SK-N-SH treated with all-trans-retinoic acid at 6 μM for 48 hours (cell line): Measurements from ENCODE around the gene DBNDD1.

ENCODE experiments used
- ATAC-seq: fragments of 200-7000 bp; cut with Tn5 transposase; 3 replicates; pipeline ENCODE4 v1.9.1; 2020; ENCODE audit warnings: mild to moderate bottlenecking, moderate library complexity
- ARNTL ChIP-seq: fragments of 450-650 bp; formaldehyde crosslinking; IDR thresholded peaks from 2 replicates; pipeline ENCODE4 v1.5.0; 2020; ENCODE audit warnings: low read depth, mild to moderate bottlenecking, moderate library complexity, borderline replicate concordance
- BACH2 ChIP-seq: fragments of 250-450 bp; sonication (Bioruptor Pico); IDR thresholded peaks from 2 replicates; pipeline ENCODE4 v1.9.0; 2021; ENCODE audit warnings: mild to moderate bottlenecking, borderline replicate concordance
- CREB5 ChIP-seq: fragments of 250-450 bp; sonication (Bioruptor Pico); IDR thresholded peaks from 2 replicates; pipeline ENCODE4 v1.5.1; 2020; ENCODE audit warnings: low read depth, mild to moderate bottlenecking, moderate library complexity
- CSDC2 ChIP-seq: fragments of 250-450 bp; sonication (Bioruptor Pico); IDR thresholded peaks from 2 replicates; pipeline ENCODE4 v1.5.0; 2020; ENCODE audit warnings: mild to moderate bottlenecking, moderate library complexity
- CSRNP3 ChIP-seq: fragments of 250-450 bp; sonication (Bioruptor Pico); IDR thresholded peaks from 2 replicates; pipeline ENCODE4 v1.5.1; 2021; ENCODE audit warnings: mild to moderate bottlenecking, moderate library complexity
- ESRRG ChIP-seq: fragments of 250-450 bp; sonication (Bioruptor Pico); IDR thresholded peaks from 2 replicates; pipeline ENCODE4 v1.6.1; 2021; ENCODE audit warnings: mild to moderate bottlenecking
- OSR1 ChIP-seq: fragments of 250-450 bp; sonication (Bioruptor Pico); IDR thresholded peaks from 2 replicates; pipeline ENCODE4 v1.8.0; 2022; ENCODE audit warnings: moderate library complexity, mild to moderate bottlenecking, inconsistent platforms
- SNAI2 ChIP-seq: fragments of 250-450 bp; sonication (Bioruptor Pico); IDR thresholded peaks from 2 replicates; pipeline ENCODE4 v1.5.0; 2020; ENCODE audit warnings: mild to moderate bottlenecking, moderate library complexity
- ZC3H10 ChIP-seq: fragments of 250-450 bp; sonication (Bioruptor Pico); IDR thresholded peaks from 2 replicates; pipeline ENCODE4 v1.5.1; 2021; ENCODE audit warnings: mild to moderate bottlenecking, moderate library complexity
- ZFP3 ChIP-seq: fragments of 250-450 bp; sonication (Bioruptor Pico); IDR thresholded peaks from 2 replicates; pipeline ENCODE4 v1.5.0; 2020; ENCODE audit warnings: mild to moderate bottlenecking, moderate library complexity
- ZNF565 ChIP-seq: fragments of 450-650 bp; formaldehyde crosslinking; conservative IDR thresholded peaks from 2 replicates; pipeline ENCODE4 v1.5.0; 2020; ENCODE audit warnings: low read depth, mild to moderate bottlenecking, moderate library complexity
- ZNF70 ChIP-seq: fragments of 450-650 bp; formaldehyde crosslinking; IDR thresholded peaks from 2 replicates; pipeline ENCODE4 v1.5.0; 2020; ENCODE audit warnings: mild to moderate bottlenecking, moderate library complexity
- TF ChIP-seq, protein P1 (sequence below): fragments of 250-450 bp; sonication (Bioruptor Pico); IDR thresholded peaks from 2 replicates; pipeline ENCODE4 v1.8.0; 2020; ENCODE audit warnings: mild to moderate bottlenecking, moderate library complexity, borderline replicate concordance
- TF ChIP-seq, protein P2 (sequence below): fragments of 250-450 bp; sonication (Bioruptor Pico); IDR thresholded peaks from 2 replicates; pipeline ENCODE4 v1.5.0; 2020; ENCODE audit warnings: mild to moderate bottlenecking, moderate library complexity
- TF ChIP-seq, protein P3 (sequence below): fragments of 250-450 bp; sonication (Bioruptor Pico); IDR thresholded peaks from 2 replicates; pipeline ENCODE4 v1.8.0; 2021; ENCODE audit warnings: low read depth, mild to moderate bottlenecking, moderate library complexity, borderline replicate concordance

DBNDD1 gene

DNA sequence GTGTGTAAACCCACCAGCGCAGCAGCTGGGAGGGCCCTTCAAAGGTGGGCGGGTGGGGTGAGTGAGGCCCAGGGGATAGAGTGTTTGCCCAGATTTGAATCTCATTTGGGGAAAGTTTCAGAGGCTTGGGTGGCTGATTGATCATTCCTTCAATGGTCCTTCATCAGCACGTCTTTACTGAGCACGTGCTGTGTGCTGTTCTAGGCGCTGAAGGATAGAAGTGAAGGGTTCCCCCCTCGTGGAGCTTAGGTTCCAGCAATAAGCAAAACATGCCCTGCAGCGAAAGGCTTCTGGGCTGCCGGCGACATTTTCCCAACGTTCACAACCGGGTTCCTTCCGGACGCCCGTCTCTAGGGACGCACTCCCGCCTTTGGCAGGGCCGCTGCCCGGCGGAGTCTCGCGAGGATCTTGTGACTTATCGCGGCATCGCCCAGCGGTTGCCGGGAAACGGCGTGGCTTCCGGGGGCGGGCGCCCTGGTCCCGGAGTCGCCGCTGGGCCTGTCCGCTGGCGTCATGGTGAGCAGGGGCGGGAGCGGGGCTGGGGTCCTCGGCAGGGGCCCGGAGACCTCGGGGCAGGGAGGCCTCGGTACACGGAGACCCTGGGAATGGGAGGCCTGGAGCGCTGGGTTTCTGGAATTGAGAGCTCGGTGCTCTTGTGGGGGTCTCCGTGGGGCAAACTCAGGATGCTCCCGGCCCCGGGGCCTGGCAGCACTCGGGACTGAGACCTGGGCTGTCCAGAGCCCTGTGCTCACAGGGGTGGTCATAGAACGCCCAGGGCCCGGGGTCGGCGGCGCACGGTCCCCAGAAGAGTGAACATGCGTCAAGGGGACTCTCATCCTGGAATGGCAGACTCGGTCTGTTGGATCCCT, 3.2 kb upstream of the DBNDD1 start (continued):
- TF ChIP-seq, protein P1, sequence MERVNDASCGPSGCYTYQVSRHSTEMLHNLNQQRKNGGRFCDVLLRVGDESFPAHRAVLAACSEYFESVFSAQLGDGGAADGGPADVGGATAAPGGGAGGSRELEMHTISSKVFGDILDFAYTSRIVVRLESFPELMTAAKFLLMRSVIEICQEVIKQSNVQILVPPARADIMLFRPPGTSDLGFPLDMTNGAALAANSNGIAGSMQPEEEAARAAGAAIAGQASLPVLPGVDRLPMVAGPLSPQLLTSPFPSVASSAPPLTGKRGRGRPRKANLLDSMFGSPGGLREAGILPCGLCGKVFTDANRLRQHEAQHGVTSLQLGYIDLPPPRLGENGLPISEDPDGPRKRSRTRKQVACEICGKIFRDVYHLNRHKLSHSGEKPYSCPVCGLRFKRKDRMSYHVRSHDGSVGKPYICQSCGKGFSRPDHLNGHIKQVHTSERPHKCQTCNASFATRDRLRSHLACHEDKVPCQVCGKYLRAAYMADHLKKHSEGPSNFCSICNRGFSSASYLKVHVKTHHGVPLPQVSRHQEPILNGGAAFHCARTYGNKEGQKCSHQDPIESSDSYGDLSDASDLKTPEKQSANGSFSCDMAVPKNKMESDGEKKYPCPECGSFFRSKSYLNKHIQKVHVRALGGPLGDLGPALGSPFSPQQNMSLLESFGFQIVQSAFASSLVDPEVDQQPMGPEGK (CRISPR knock-in tag), result no peak

DNA sequence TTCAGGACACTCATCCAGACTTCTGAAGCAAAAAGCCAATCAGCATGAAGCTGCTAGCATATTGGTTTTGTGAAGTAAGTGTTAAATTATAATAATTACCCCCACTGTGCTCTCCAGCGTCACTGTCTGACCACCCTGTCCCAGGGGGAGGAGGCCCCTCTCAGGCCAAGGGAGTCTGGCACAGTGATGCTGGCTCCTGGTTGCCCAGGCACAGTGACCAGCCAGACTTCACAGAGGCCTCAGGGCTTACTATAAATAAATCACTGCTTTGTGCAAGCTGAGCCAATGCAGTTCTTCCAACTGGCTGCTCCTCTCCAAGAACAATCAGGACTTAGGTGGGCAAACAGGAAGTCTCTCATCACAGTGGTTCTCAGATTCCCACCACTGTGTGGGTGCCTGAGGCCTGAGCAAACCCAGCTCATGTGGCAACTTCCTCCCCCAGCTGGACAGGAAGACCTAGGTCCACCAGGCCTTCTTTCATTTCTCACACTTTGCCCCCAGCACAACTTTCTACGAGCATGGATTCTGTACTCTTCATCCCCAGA, 1.7 kb upstream of the DBNDD1 start:
- TF ChIP-seq OSR1 (CRISPR knock-in tag) (no peak), CSRNP3 (CRISPR knock-in tag) (no peak), ZFP3 (CRISPR knock-in tag) (no peak), SNAI2 (no peak), ESRRG (no peak), ZNF70 (no peak), BACH2 (CRISPR knock-in tag) (no peak), ARNTL (no peak), ZC3H10 (CRISPR knock-in tag) (no peak), ZNF565 (CRISPR knock-in tag) (no peak)
- TF ChIP-seq, protein P2, sequence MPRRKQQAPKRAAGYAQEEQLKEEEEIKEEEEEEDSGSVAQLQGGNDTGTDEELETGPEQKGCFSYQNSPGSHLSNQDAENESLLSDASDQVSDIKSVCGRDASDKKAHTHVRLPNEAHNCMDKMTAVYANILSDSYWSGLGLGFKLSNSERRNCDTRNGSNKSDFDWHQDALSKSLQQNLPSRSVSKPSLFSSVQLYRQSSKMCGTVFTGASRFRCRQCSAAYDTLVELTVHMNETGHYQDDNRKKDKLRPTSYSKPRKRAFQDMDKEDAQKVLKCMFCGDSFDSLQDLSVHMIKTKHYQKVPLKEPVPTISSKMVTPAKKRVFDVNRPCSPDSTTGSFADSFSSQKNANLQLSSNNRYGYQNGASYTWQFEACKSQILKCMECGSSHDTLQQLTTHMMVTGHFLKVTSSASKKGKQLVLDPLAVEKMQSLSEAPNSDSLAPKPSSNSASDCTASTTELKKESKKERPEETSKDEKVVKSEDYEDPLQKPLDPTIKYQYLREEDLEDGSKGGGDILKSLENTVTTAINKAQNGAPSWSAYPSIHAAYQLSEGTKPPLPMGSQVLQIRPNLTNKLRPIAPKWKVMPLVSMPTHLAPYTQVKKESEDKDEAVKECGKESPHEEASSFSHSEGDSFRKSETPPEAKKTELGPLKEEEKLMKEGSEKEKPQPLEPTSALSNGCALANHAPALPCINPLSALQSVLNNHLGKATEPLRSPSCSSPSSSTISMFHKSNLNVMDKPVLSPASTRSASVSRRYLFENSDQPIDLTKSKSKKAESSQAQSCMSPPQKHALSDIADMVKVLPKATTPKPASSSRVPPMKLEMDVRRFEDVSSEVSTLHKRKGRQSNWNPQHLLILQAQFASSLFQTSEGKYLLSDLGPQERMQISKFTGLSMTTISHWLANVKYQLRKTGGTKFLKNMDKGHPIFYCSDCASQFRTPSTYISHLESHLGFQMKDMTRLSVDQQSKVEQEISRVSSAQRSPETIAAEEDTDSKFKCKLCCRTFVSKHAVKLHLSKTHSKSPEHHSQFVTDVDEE (CRISPR knock-in tag), result no peak
- TF ChIP-seq, protein P1 (CRISPR knock-in tag), result no peak
- TF ChIP-seq, protein P3, sequence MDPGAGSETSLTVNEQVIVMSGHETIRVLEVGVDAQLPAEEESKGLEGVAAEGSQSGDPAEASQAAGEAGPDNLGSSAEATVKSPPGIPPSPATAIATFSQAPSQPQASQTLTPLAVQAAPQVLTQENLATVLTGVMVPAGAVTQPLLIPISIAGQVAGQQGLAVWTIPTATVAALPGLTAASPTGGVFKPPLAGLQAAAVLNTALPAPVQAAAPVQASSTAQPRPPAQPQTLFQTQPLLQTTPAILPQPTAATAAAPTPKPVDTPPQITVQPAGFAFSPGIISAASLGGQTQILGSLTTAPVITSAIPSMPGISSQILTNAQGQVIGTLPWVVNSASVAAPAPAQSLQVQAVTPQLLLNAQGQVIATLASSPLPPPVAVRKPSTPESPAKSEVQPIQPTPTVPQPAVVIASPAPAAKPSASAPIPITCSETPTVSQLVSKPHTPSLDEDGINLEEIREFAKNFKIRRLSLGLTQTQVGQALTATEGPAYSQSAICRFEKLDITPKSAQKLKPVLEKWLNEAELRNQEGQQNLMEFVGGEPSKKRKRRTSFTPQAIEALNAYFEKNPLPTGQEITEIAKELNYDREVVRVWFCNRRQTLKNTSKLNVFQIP (CRISPR knock-in tag), result no peak
- no peak; the same call in 2 of the 3 replicates for ATAC-seq

- no peak for TF ChIP-seq ZNF565 (CRISPR knock-in tag)
- no peak for TF ChIP-seq CREB5
- no peak for TF ChIP-seq CSDC2 (CRISPR knock-in tag)
- no peak for TF ChIP-seq BACH2 (CRISPR knock-in tag)
- no peak for TF ChIP-seq ESRRG
- TF ChIP-seq ZNF70, result no peak
- peak; percentile 6; the same call in 1 of the 3 replicates for ATAC-seq
Measured at GRCh38 chr16:90020260-90020837, 1.1 kb upstream of the DBNDD1 start.
